ENCODE data around the gene SEMA3C. TPM values are rescaled to one million over a fixed set of nuclear protein-coding genes. Genes with fewer than 3 reads are reported as not detected.

SEMA3C gene
- total and polyA plus RNA-seq, 2 donors (not counting 3 experiments of a cell fraction or from before 2014, with no cell fraction given): 0.01 to 0.09 TPM

DNA sequence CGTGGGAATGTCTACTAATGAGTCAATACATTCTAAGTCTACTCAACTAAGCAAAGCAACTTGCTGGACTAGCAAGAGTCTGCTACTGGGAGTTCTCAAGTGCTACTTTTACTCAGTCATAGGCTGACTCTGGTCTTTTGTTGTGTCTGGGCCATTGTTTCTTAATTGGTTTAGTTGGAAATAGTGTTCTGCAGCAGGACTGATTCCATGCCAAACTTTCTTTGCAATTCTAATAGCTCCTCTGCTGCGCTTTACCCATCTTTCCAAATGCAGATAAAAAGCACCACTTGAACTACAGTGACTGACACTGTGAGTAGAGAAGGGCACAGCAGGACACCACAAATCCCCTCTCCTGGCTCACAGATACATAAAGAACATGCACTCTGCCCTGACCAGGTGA lies 154.7 kb downstream of the SEMA3C start:
- no peaks in the 10 kb centered on the region for H3K4me1 ChIP-seq (ENCODE audit: control insufficient read depth, extremely low read depth, insufficient read depth, low read length)
- FAIRE-seq: no peak
- H4K20me1 ChIP-seq (replicated peaks; ENCODE audit: control insufficient read depth, extremely low read depth, insufficient read depth, low read length): no peaks in the 10 kb centered on the region
- no peaks in the 10 kb centered on the region for H3K9me1 ChIP-seq (replicated peaks; ENCODE audit: control insufficient read depth, extremely low read depth, insufficient read depth, low read length)
- ChIA-PET POLR2A (no interaction called here), CTCF (interaction anchor here (1.2 kb wide), 2 partner anchors 16 to 26 kb away, joined by 3 to 4 read pairs; no protein-coding TSS in a partner anchor)
- no peak for DNase-seq (ENCODE audit: low read depth, low spot score)
- no peak overlapping the region for H2AFZ ChIP-seq (ENCODE audit: low read depth, low read length)
- intact Hi-C loops (cut with micrococcal nuclease) (no loop called here), dilution Hi-C loops (cut with MboI; ENCODE audit: extremely low pct_ligation_motif_present, low sequenced_read_pairs) (no loop called here)
- H3K27me3 ChIP-seq (ENCODE audit: control insufficient read depth in 2 of 2, insufficient read depth in 2 of 2, low read length in 2 of 2): no peaks in the 10 kb centered on the region
- H3K4me2 ChIP-seq (ENCODE audit: insufficient read depth, low read length): no peak overlapping the region
- no peaks in the 10 kb centered on the region for H3K79me2 ChIP-seq (ENCODE audit: control insufficient read depth, insufficient read depth, low read length)
- no peaks in the 10 kb centered on the region for H3K36me3 ChIP-seq (ENCODE audit: control insufficient read depth in 2 of 2, extremely low read depth in 1 of 2, insufficient read depth in 2 of 2, low read length in 2 of 2)
- TF ChIP-seq POLR2A (IDR thresholded peaks at IDR 0.05; ENCODE audit: low read depth, low read length): no peak
- TF ChIP-seq MYC (IDR thresholded peaks at IDR 0.05; ENCODE audit: low read depth, low read length): no peak
- TF ChIP-seq, protein P1, sequence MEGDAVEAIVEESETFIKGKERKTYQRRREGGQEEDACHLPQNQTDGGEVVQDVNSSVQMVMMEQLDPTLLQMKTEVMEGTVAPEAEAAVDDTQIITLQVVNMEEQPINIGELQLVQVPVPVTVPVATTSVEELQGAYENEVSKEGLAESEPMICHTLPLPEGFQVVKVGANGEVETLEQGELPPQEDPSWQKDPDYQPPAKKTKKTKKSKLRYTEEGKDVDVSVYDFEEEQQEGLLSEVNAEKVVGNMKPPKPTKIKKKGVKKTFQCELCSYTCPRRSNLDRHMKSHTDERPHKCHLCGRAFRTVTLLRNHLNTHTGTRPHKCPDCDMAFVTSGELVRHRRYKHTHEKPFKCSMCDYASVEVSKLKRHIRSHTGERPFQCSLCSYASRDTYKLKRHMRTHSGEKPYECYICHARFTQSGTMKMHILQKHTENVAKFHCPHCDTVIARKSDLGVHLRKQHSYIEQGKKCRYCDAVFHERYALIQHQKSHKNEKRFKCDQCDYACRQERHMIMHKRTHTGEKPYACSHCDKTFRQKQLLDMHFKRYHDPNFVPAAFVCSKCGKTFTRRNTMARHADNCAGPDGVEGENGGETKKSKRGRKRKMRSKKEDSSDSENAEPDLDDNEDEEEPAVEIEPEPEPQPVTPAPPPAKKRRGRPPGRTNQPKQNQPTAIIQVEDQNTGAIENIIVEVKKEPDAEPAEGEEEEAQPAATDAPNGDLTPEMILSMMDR (IDR thresholded peaks at IDR 0.05; ENCODE audit: extremely low read depth in 1 of 2, insufficient read depth in 1 of 2, low read depth in 1 of 2, low read length in 2 of 2): no peak
- TF ChIP-seq JUN (IDR thresholded peaks at IDR 0.05; ENCODE audit: borderline replicate concordance, insufficient read depth, insufficient read length, low read depth): no peak
- no peak for TF ChIP-seq EZH2 (IDR thresholded peaks at IDR 0.05; ENCODE audit: borderline replicate concordance, low read depth, low read length, severe bottlenecking)
- no peak for TF ChIP-seq FOS (IDR thresholded peaks at IDR 0.05; ENCODE audit: borderline replicate concordance, insufficient read depth, low read length)
- no peak for TF ChIP-seq POLR2AphosphoS5 (IDR thresholded peaks at IDR 0.05; ENCODE audit: insufficient read depth, low read depth, low read length)
- no peak for TF ChIP-seq GATA2 (IDR thresholded peaks at IDR 0.05; ENCODE audit: insufficient read depth, insufficient read length, low read depth, low read length)
- TF ChIP-seq, protein P2, sequence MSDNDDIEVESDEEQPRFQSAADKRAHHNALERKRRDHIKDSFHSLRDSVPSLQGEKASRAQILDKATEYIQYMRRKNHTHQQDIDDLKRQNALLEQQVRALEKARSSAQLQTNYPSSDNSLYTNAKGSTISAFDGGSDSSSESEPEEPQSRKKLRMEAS (IDR thresholded peaks at IDR 0.05; ENCODE audit: insufficient read depth, insufficient read length): no peak
- no peaks in the 10 kb centered on the region for H3K9me3 ChIP-seq (replicated peaks; ENCODE audit: control insufficient read depth, insufficient read depth, low read length)
- BruUV-seq (replicated peaks): no TSS peak
- no peak overlapping the region for H3K27ac ChIP-seq (ENCODE audit: insufficient read depth, low read depth, low read length)
- no peak overlapping the region for H3K9ac ChIP-seq (replicated peaks; ENCODE audit: extremely low read depth, insufficient read depth, low read length)
- no peak overlapping the region for H3K4me3 ChIP-seq (replicated peaks in 1 of 3; ENCODE audit: insufficient read depth in 1 of 3, low read depth in 1 of 3, low read length in 3 of 3)
